Neural crest cell (in vitro differentiated cells): ENCODE measurements around the gene KREMEN1. TPM values are rescaled to one million over a fixed set of nuclear protein-coding genes. Genes with fewer than 3 reads are reported as not detected.

Source experiments
- DNase-seq: peaks from one replicate; pipeline ENCODE4 v3.0.0; 2021; ENCODE audit warnings: low read depth, mixed read lengths, low spot score
- H3K27ac Mint-ChIP-seq: one replicate; pipeline ENCODE4 v1.8.0; 2021; ENCODE audit warnings: mild to moderate bottlenecking, mixed read lengths; ENCODE audit not compliant: unreplicated experiment
- H3K27me3 Mint-ChIP-seq: 2 replicates; pipeline ENCODE4 v1.8.0; 2021; ENCODE audit warnings: low read depth, mild to moderate bottlenecking, mixed read lengths
- H3K36me3 Mint-ChIP-seq: 2 replicates; pipeline ENCODE4 v1.8.0; 2021; ENCODE audit warnings: low read depth, mild to moderate bottlenecking, mixed read lengths
- H3K4me1 Mint-ChIP-seq: 2 replicates; pipeline ENCODE4 v1.8.0; 2021; ENCODE audit warnings: mixed read lengths
- H3K4me3 Mint-ChIP-seq: one replicate; pipeline ENCODE4 v1.8.0; 2021; ENCODE audit warnings: mild to moderate bottlenecking, mixed read lengths
- H3K9me3 Mint-ChIP-seq: 2 replicates; pipeline ENCODE4 v1.8.0; 2021; ENCODE audit warnings: mixed read lengths
- CTCF ChIP-seq: fragments of 200-600 bp; sonication (generic); conservative IDR thresholded peaks from 2 replicates; pipeline ENCODE4 v1.5.0; 2021; ENCODE audit warnings: antibody characterized with exemption, mild to moderate bottlenecking
- total RNA-seq: library from RNA; stranded (reverse); gene quantifications from 2 replicates; pipeline ENCODE4 v1.2.1, GENCODE V29; 2021

The KREMEN1 gene
- total RNA-seq, 1 donor from 2014 or later, result 3.9 TPM

GRCh38 chr22:29096736-29097669 is 24.2 kb downstream of the KREMEN1 start:
- no peak overlapping the region for H3K27ac Mint-ChIP-seq
- peak overlapping the region; percentile 3 for H3K4me3 Mint-ChIP-seq
- peak; percentile 15 for DNase-seq
- H3K4me1 Mint-ChIP-seq, result peaks cover 19% of the 10 kb centered on the region
- H3K27me3 Mint-ChIP-seq, result no peaks in the 10 kb centered on the region
- H3K36me3 Mint-ChIP-seq, result no peaks in the 10 kb centered on the region
- no peak for TF ChIP-seq CTCF
- no peaks in the 10 kb centered on the region for H3K9me3 Mint-ChIP-seq

DNA sequence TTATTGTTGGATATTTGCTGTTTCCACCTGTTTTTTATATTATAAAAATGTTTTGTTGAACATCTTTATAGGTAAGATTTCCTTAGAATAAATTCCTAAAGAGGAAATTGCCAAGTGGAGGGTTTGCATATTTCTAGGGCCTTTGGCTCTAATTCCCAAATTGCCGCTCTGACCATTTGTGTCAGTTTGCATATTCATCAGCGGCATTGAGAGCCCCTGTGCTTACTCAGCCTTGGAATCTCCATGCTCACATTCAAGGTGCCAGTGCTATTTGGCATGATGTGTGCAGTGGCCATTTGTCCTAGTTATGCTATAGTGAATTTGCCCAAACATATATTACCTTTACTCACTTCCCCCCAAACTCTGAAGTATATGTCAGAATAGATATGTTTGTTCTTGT is 25.5 kb downstream of the KREMEN1 start:
- H3K4me1 Mint-ChIP-seq, result peaks cover 32% of the 10 kb centered on the region
- no peaks in the 10 kb centered on the region for H3K27me3 Mint-ChIP-seq
- H3K9me3 Mint-ChIP-seq, result no peaks in the 10 kb centered on the region
- no peaks in the 10 kb centered on the region for H3K36me3 Mint-ChIP-seq
- H3K4me3 Mint-ChIP-seq, result no peak overlapping the region
- TF ChIP-seq CTCF, result no peak
- H3K27ac Mint-ChIP-seq, result no peak overlapping the region
- DNase-seq, result no peak

DNA sequence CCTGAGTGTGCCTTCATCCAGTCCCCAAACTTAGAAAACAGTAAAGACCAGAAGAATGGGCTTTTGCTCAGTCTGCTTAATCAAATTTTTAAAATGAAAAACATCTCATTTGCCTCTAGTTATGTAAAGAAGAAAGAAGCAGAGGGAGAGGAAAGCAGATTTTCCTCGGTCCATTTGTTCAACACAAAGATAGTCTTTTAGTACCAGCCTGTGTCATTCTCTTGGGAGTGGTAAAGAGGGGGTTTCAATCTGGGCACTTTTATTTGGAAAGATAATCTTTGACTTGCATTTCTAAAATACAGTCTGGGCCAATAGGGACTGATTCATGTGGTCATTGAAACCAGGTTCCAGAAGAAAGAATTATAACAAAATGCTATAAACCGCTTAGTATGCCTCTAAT is 29.5 kb downstream of the KREMEN1 start:
- Mint-ChIP-seq H3K9me3 (no peaks in the 10 kb centered on the region), H3K36me3 (no peaks in the 10 kb centered on the region), H3K27ac (no peak overlapping the region), H3K27me3 (no peaks in the 10 kb centered on the region), H3K4me1 (peaks cover 23% of the 10 kb centered on the region), H3K4me3 (no peak overlapping the region)
- TF ChIP-seq CTCF, result no peak
- DNase-seq, result no peak

- DNase-seq, result no peak
- no peak for TF ChIP-seq CTCF
- H3K9me3 Mint-ChIP-seq, result no peaks in the 10 kb centered on the region
- no peaks in the 10 kb centered on the region for H3K27me3 Mint-ChIP-seq
- H3K4me1 Mint-ChIP-seq, result peaks cover 18% of the 10 kb centered on the region
- no peaks in the 10 kb centered on the region for H3K36me3 Mint-ChIP-seq
- H3K4me3 Mint-ChIP-seq, result no peak overlapping the region
- peak overlapping the region; percentile 22 for H3K27ac Mint-ChIP-seq
Measured at GRCh38 chr22:29103121-29103520, 30.3 kb downstream of the KREMEN1 start.

DNA sequence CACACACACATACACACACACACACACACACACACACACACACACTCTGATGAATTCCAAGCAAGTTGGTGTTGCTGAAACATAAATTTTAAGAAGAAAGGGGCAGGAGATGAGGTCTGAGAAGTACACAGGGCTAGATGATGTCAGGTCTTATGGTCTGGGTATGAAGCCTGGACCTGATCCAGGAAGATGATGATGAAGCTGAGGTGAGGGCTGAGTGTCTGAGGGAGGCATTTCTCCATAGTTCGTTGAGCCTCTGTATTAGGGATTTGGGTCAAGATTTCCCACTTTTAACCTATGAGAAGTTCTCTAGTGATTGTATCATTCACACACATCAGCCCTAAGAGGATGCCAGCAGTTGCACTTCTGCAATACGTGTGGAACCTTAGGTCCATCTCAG is 32.6 kb downstream of the KREMEN1 start:
- Mint-ChIP-seq H3K27ac (no peak overlapping the region), H3K4me3 (no peak overlapping the region), H3K9me3 (no peaks in the 10 kb centered on the region), H3K36me3 (no peaks in the 10 kb centered on the region), H3K4me1 (peaks cover 30% of the 10 kb centered on the region), H3K27me3 (no peaks in the 10 kb centered on the region)
- no peak for TF ChIP-seq CTCF
- no peak for DNase-seq
